Pancreas (tissue), 10 donors: ENCODE results near the gene RHOBTB3. TPM values are rescaled to one million over a fixed set of nuclear protein-coding genes. Genes with fewer than 3 reads are reported as not detected.

Experiments used
- ATAC-seq, 4 donors: fragments of 200-7000 bp; cut with Tn5 transposase; one replicate each; pipeline versions ENCODE4 v1.8.0 to v1.9.1; 2020; ENCODE audit warnings: mild to moderate bottlenecking in 4 of 4, moderate library complexity in 4 of 4
- DNase-seq, 6 donors: peaks; one replicate each; pipeline ENCODE4 v3.0.0-alpha.2; 2020
- FAIRE-seq: peaks from 2 replicates; lab custom pipeline; 2012; peaks lifted over from hg19 to GRCh38; lab: Jason Lieb, UNC
- H3K27ac ChIP-seq, 4 donors: fragments of 200-600 bp; sonication (generic); 1 replicate in 3 of 4; 2 replicates in 1 of 4; pipeline versions ENCODE4 v1.5.0 to v1.8.0; 2020
- H3K27me3 ChIP-seq, 4 donors: fragments of 200-600 bp; one replicate each; pipeline ENCODE4 v1.8.0; 2021
- H3K36me3 ChIP-seq, 3 donors: fragments of 200-600 bp; sonication (generic) in 1 of 3; one replicate each; pipeline versions ENCODE4 v1.5.0 to v1.8.0; 2020 to 2021
- H3K4me1 ChIP-seq, 3 donors: fragments of 200-600 bp; one replicate each; pipeline ENCODE4 v1.8.0; 2021
- H3K4me3 ChIP-seq, 4 donors: fragments of 200-600 bp; sonication (generic) in 2 of 4; one replicate each; pipeline versions ENCODE4 v1.5.0 to v1.8.0; 2020 to 2021
- H3K9me3 ChIP-seq, 4 donors: fragments of 200-600 bp; one replicate each; pipeline ENCODE4 v1.8.0; 2021
- WGBS, 2 donors: extraction: QIAGEN DNeasy Blood & Tissue Kit; methylation state at CpG; one replicate each; pipeline ENCODE4 v1.1.7; 2013; 5-methylcytosine and 5-hydroxymethylcytosine counted together
- intact Hi-C, 3 donors: fragments of 100-400 bp; cut with DNase I; formaldehyde crosslinking; loops; one replicate each; pipeline versions ENCODE4 v1.11.1 to v1.14.2; 2022
- polyA plus RNA-seq, 2 donors: library from polyadenylated mRNA; stranded (reverse); fragments of 200-250 nt; gene quantifications; one replicate each; pipeline ENCODE4 v1.2.3, GENCODE V29; 2013
- total RNA-seq, 6 donors: library from RNA; stranded (reverse); fragmentation: NEBNext Ultra II Directional in 4 of 6; extraction: Animal tissue kit (Norgen Biotek cat#: 25700) in 4 of 6; gene quantifications; one replicate each; pipeline versions ENCODE4 v1.2.1 to v1.2.4, GENCODE V29; 2021 to 2023
- TF ChIP-seq, protein P1 (sequence below), 4 donors: fragments of 200-600 bp; sonication (generic) in 3 of 4; IDR thresholded peaks; one replicate each; pipeline versions ENCODE4 v1.5.0 to v1.8.0; 2021; ENCODE audit warnings: antibody characterized with exemption in 4 of 4
- donor health status: healthy with polysubstance abuse.
- donor health status: DM: no; HTN: no; CAD: no; lungs with moderate emphysema.
- donor health status: DM: no; HTN: no; CAD: no.
- donor health status: control.
- donor health status: control.
- donor health status: Bipolar disorder and iron deficiency.
- donor health status: DM: yes; HTN: yes; CAD: no.
- donor health status: DM: no; HTN: no; CAD: no.
- donor health status: DM: no; HTN: no; CAD: no.
- donor health status: DM: yes; HTN: yes; CAD: no.

Gene RHOBTB3
- total and polyA plus RNA-seq, 8 donors: 32.5 to 190 (median 77.3) TPM

DNA sequence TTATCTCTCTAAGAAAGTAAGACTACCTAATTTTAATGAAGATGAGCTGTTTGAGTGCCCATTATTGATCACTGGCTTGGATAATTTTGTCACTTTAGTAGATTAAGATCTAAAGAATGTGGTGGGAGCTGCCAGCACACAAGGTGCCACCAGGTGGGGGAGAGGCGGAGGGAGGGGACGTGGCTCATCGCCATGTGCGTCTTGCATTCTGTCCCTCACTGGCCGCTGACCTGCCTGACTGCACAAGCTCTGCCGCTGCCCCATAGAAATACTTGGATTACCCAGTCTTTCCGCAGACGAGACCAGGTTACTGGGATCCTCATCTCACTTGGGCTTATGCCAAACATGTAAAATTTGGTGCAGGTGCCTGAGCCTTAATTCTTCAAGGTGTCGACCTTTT, 37.6 kb downstream of the RHOBTB3 start:
- Histone ChIP-seq H3K9me3 (no peaks in the 10 kb centered on the region), H3K4me1 (peaks cover 0 to 20% (median 5%) of the 10 kb centered on the region in 3 donors), H3K27me3 (no peaks in the 10 kb centered on the region), H3K36me3 (peaks cover 0 to 53% (median 22%) of the 10 kb centered on the region in 3 donors), H3K27ac (no peak overlapping the region), H3K4me3 (no peak overlapping the region)
- intact Hi-C loops: no loop called here
- DNase-seq (peak in 3 of 6 donors; percentile 26 to 72 (median 66)), ATAC-seq (peak in 1 of 4 donors; percentile 27), FAIRE-seq (no peak)
- TF ChIP-seq, protein P1, sequence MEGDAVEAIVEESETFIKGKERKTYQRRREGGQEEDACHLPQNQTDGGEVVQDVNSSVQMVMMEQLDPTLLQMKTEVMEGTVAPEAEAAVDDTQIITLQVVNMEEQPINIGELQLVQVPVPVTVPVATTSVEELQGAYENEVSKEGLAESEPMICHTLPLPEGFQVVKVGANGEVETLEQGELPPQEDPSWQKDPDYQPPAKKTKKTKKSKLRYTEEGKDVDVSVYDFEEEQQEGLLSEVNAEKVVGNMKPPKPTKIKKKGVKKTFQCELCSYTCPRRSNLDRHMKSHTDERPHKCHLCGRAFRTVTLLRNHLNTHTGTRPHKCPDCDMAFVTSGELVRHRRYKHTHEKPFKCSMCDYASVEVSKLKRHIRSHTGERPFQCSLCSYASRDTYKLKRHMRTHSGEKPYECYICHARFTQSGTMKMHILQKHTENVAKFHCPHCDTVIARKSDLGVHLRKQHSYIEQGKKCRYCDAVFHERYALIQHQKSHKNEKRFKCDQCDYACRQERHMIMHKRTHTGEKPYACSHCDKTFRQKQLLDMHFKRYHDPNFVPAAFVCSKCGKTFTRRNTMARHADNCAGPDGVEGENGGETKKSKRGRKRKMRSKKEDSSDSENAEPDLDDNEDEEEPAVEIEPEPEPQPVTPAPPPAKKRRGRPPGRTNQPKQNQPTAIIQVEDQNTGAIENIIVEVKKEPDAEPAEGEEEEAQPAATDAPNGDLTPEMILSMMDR (IDR thresholded peaks at IDR 0.05): no peak
- WGBS, 2 donors: 63 to 82% methylated on average over 9 of the region's 9 CpGs

DNA sequence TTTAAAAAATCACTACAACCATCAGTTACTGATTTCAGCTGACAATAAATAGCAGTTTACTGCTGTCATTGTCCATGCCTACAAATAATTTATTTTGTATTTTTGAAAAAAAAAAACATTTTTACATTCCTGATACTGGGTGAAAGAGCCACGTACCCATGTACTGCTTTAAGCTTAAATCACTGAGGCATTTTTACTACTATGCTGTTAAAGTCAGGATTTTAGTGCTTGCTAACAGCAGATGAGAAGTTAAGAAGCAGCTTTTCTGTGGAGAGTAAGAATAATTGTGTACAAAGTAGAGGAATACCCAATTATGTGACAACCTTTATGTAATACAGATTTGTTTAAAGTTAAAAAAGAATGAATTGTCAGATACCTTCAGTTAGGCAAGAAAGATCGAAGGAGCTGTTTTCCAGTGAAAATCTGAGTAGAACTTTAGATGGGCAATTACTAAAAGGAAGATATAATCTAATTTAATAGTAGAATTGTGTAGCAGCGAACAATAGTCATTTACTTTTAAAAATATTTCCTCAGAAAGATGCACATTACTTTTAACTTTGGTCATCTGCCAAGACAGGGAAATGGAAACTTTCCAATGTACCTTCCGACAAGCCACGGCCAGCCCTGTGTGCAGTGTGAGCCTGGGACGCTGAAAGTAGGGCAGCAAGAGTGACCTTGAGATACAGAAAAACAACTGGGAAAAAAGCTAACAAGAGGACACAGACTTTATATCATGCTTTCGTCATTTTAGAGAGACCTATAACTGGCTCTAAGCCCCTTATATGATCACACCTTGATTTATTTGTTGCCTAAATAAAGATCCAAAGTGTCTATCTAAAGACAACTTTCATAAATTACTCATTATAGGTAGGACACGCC, 39.9 kb downstream of the RHOBTB3 start:
- intact Hi-C loops: loop anchor here in 1 of 3 donors (10.0 kb wide), 1 partner anchor 116 kb away; no protein-coding TSS in a partner anchor
- DNase-seq (peak in 5 of 6 donors; percentile 66 to 80 (median 73)), ATAC-seq (peak; percentile 82 to 96 (median 93)), FAIRE-seq (no peak)
- Histone ChIP-seq H3K27ac (peak overlapping the region; percentile 14 to 84 (median 52)), H3K36me3 (peaks cover 0 to 37% (median 14%) of the 10 kb centered on the region in 3 donors), H3K27me3 (no peaks in the 10 kb centered on the region), H3K4me3 (no peak overlapping the region), H3K4me1 (peaks cover 0 to 20% (median 5%) of the 10 kb centered on the region in 3 donors), H3K9me3 (no peaks in the 10 kb centered on the region)
- TF ChIP-seq, protein P1 (IDR thresholded peaks at IDR 0.05): no peak
- WGBS, 2 donors: 8 to 16% methylated on average over 8 of the region's 8 CpGs

DNA sequence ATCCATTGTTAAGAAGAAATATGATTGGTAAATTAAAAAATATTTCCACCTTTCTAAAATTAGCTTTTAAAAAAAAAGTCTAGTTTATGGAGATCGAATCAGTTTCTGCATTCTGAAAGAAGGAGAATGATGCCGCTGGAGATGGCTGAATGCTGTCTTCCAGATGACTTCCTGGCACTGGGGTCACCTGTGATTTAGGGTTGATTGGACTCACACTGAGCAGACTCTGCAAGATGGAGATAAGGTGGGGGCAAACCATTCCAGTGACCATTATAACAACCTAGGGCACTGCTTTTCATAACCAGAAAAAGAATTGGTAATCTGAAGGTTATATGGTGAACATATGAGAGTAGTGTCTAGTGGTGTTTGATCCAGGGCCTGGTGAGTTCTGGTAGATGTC, 40.8 kb downstream of the RHOBTB3 start:
- peak in 2 of 4 donors; percentile 5 to 10 for ATAC-seq
- intact Hi-C loops: loop anchor here in 1 of 3 donors (10.0 kb wide), 1 partner anchor 117 kb away; no protein-coding TSS in a partner anchor
- 72 to 75% methylated on average over 2 of the region's 2 CpGs for WGBS, 2 donors
- no peaks in the 10 kb centered on the region for H3K27me3 ChIP-seq
- peaks cover 0 to 20% (median 5%) of the 10 kb centered on the region in 3 donors for H3K4me1 ChIP-seq
- no peaks in the 10 kb centered on the region for H3K9me3 ChIP-seq
- H3K4me3 ChIP-seq: no peak overlapping the region
- TF ChIP-seq, protein P1 (IDR thresholded peaks at IDR 0.05): no peak
- H3K36me3 ChIP-seq: peaks cover 0 to 30% (median 14%) of the 10 kb centered on the region in 3 donors
- peak overlapping the region; percentile 14 to 84 (median 52) for H3K27ac ChIP-seq
- no peak for DNase-seq
- no peak for FAIRE-seq

DNA sequence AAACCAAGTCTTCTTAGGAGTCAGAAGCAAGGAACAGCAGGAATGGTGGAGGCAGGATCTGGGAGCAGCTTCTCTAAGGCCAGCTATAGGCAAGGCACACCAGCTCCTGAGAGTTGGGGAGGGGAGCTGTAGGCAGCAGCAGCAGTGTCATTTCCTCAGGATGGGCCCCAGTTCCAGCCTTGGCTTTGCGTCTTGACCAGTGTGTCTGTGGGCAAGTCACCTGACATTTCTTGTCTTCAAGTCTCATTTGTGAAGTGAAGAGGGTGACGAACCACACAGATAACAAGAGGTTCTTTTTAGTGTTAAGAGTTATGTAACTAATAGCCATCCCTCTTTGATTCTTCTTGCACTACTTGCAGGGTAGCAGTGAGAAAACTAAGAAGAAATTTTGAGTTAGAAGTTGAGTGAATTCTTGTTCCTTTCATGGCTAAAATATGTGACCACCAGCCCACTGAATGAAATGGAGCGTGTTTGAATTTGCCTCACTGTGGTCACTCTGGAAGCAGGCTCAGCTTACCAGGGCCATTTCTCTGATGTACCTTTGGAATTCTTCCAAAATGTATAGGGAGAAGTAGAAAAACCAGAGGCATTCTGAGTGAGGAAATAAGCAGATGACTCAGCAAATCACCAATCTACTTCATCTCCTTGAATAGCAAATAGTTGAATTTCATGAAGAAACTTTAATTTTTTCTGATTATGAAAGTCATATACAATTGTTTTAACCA, 42.4 kb downstream of the RHOBTB3 start:
- H3K27ac ChIP-seq: peak overlapping the region in 1 of 4 donors; percentile 2
- DNase-seq (peak in 1 of 6 donors; percentile 40), ATAC-seq (no peak), FAIRE-seq (no peak)
- H3K36me3 ChIP-seq: peaks cover 0 to 18% (median 13%) of the 10 kb centered on the region in 3 donors
- peaks cover 0 to 14% (median 5%) of the 10 kb centered on the region in 3 donors for H3K4me1 ChIP-seq
- no peak overlapping the region for H3K4me3 ChIP-seq
- H3K9me3 ChIP-seq: no peaks in the 10 kb centered on the region
- intact Hi-C loops: loop anchor here in 1 of 3 donors (10.0 kb wide), 1 partner anchor 119 kb away; no protein-coding TSS in a partner anchor
- no peaks in the 10 kb centered on the region for H3K27me3 ChIP-seq
- WGBS, 2 donors: 82 to 86% methylated on average over 3 of the region's 3 CpGs
- TF ChIP-seq, protein P1 (IDR thresholded peaks at IDR 0.05): no peak
